ENCODE data around the gene TRMT61A. TPM values are rescaled to one million over a fixed set of nuclear protein-coding genes. Genes with fewer than 3 reads are reported as not detected.

TRMT61A gene
- total RNA-seq, 1 donor from 2014 or later: 17.1 TPM

DNA sequence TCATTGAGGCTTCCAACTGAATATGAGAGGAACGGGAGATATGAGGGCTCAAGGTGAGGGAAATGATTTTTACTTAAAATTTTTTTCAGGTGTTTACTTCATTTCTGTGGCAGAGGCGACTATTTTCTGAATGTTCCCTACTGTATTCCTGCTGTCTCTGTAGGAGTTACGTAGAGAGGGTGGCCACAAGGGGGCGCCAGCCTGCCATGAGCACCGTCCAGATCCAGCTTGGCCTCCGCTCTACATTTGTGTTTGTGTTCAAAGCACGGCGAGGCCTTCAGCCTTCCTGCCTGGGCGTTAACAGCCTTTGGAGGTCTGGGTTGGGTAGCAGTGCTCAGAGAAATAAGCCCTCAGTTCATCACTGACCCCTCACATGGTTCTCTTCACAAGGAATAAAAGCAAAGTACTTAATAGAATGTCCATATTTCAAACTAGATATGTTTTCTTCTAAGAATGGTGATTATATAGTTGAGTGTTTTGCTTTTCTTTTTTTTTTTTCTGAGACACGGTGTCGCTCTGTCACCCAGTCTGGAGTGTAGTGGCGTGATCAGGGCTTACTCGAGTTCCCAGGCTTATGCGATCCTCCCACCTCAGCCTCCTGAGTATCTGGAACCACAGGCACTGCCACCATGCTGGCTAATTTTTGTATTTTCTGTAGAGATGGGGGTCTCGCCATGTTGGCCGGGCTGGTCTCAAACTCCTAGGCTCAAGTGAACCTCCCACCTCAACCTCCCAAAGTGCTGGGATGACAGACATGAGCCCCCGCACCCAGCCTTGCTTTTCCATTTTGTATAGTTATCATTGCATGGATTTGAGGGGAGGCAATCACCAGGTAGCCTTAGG lies 28.6 kb upstream of the TRMT61A start:
- no peak for DNase-seq (ENCODE audit: low read depth)
- Histone ChIP-seq H3K4me3 (ENCODE audit: low read depth, low read length) (no peak overlapping the region), H3K36me3 (ENCODE audit: control insufficient read depth, insufficient read depth, low read length) (peaks cover 6% of the 10 kb centered on the region), H3K27me3 (ENCODE audit: control insufficient read depth, insufficient read depth, low read length) (no peaks in the 10 kb centered on the region)
- TF ChIP-seq, protein P1, sequence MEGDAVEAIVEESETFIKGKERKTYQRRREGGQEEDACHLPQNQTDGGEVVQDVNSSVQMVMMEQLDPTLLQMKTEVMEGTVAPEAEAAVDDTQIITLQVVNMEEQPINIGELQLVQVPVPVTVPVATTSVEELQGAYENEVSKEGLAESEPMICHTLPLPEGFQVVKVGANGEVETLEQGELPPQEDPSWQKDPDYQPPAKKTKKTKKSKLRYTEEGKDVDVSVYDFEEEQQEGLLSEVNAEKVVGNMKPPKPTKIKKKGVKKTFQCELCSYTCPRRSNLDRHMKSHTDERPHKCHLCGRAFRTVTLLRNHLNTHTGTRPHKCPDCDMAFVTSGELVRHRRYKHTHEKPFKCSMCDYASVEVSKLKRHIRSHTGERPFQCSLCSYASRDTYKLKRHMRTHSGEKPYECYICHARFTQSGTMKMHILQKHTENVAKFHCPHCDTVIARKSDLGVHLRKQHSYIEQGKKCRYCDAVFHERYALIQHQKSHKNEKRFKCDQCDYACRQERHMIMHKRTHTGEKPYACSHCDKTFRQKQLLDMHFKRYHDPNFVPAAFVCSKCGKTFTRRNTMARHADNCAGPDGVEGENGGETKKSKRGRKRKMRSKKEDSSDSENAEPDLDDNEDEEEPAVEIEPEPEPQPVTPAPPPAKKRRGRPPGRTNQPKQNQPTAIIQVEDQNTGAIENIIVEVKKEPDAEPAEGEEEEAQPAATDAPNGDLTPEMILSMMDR (IDR thresholded peaks at IDR 0.05; ENCODE audit: insufficient read depth, low read length, poor library complexity, severe bottlenecking): peak; percentile 98

DNA sequence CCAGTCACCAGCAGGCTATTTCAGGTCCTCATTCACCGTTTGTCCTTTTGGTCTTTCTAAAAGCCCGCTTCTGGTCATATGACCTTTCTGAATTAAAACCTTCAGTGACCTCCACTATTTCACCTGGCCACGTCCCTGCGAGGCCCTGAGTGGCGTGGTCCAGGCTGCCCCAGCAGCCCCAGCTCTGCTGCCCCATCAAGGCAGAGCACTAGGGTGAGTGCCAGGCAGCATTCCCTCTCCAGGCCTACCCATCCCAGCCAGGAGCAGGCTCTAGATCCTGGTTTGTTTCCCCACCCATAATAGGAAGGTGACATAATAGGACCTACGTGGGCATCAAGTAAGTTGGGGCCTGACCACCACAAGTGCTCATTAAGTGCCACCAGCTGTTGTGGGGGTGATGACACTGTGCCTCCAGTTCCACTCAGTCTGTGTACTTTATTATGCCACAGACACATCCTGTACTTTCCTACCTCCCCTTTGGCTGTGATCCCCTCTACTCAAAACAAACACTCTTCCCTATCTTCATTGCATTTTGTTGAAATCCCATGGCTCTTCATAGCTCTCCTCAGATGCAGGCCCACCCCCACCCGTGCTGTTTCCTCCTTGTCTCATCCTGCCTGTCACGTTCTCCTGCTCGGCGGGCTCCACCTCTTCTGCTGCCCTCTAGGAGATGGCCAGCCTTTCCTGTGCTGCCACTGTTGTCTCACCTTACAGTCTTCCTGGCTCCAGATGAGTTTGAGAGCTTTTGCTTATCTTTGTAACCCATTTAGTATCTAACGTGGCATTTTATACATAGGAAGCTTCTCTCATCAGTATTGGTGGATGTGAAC lies 27.7 kb upstream of the TRMT61A start:
- DNase-seq (ENCODE audit: low read depth): no peak
- Histone ChIP-seq H3K4me3 (ENCODE audit: low read depth, low read length) (no peak overlapping the region), H3K27me3 (ENCODE audit: control insufficient read depth, insufficient read depth, low read length) (no peaks in the 10 kb centered on the region), H3K36me3 (ENCODE audit: control insufficient read depth, insufficient read depth, low read length) (peaks cover 6% of the 10 kb centered on the region)
- TF ChIP-seq, protein P1 (IDR thresholded peaks at IDR 0.05; ENCODE audit: insufficient read depth, low read length, poor library complexity, severe bottlenecking): no peak

DNA sequence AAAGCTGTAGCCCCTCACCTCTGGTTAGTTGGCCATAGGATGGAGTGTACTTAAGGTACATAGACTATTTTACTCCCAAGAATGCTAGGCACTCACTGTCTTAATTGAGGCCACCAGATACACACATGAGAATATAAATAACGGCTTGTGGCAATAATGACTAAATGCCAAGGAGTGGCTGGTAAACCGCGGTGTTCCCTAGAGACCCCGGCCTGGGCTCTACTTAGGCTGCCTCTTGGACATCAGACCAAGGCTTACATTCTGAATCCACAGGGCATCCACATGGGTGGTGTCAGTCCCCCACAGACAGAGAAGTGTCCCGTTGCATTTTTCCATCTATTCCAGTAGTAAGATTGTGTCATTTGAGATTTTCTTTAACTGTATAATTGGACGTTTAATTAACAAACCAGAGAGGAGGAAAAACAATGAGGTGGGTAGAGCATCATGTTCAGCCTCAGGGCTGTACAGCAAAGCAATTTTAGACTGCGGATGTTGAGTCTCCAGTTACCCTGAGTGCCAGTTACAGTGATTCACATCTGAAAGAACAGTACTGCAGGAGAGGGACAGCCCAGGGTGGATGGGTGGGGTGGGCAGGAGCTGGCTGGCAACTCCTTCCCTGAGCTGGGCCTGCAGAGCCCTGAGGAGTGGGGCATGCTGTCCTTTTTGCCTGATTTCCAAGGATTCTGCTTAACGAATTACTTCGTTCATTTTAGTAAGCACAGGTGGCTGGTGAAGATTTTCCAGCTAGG lies 26.9 kb upstream of the TRMT61A start:
- no peak for DNase-seq (ENCODE audit: low read depth)
- H3K36me3 ChIP-seq (ENCODE audit: control insufficient read depth, insufficient read depth, low read length): peaks cover 6% of the 10 kb centered on the region
- H3K27me3 ChIP-seq (ENCODE audit: control insufficient read depth, insufficient read depth, low read length): no peaks in the 10 kb centered on the region
- TF ChIP-seq, protein P1 (IDR thresholded peaks at IDR 0.05; ENCODE audit: insufficient read depth, low read length, poor library complexity, severe bottlenecking): no peak
- H3K4me3 ChIP-seq (ENCODE audit: low read depth, low read length): no peak overlapping the region

DNA sequence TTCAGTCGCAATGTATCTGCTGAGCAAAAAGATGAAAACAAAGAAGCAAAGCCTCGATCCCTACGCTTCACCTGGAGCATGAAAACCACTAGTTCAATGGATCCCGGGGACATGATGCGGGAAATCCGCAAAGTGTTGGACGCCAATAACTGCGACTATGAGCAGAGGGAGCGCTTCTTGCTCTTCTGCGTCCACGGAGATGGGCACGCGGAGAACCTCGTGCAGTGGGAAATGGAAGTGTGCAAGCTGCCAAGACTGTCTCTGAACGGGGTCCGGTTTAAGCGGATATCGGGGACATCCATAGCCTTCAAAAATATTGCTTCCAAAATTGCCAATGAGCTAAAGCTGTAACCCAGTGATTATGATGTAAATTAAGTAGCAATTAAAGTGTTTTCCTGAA lies 26.1 kb upstream of the TRMT61A start:
- no peak overlapping the region for H3K4me3 ChIP-seq (ENCODE audit: low read depth, low read length)
- H3K36me3 ChIP-seq (ENCODE audit: control insufficient read depth, insufficient read depth, low read length): peaks cover 6% of the 10 kb centered on the region
- no peak for DNase-seq (ENCODE audit: low read depth)
- H3K27me3 ChIP-seq (ENCODE audit: control insufficient read depth, insufficient read depth, low read length): no peaks in the 10 kb centered on the region
- TF ChIP-seq, protein P1 (IDR thresholded peaks at IDR 0.05; ENCODE audit: insufficient read depth, low read length, poor library complexity, severe bottlenecking): no peak

DNA sequence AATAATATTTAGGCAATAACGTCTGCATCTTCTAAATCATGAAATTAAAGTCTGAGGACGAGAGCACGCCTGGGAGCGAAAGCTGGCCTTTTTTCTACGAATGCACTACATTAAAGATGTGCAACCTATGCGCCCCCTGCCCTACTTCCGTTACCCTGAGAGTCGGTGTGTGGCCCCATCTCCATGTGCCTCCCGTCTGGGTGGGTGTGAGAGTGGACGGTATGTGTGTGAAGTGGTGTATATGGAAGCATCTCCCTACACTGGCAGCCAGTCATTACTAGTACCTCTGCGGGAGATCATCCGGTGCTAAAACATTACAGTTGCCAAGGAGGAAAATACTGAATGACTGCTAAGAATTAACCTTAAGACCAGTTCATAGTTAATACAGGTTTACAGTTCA lies 25.7 kb upstream of the TRMT61A start:
- H3K36me3 ChIP-seq (ENCODE audit: control insufficient read depth, insufficient read depth, low read length): peaks cover 6% of the 10 kb centered on the region
- H3K4me3 ChIP-seq (ENCODE audit: low read depth, low read length): no peak overlapping the region
- TF ChIP-seq, protein P1 (IDR thresholded peaks at IDR 0.05; ENCODE audit: insufficient read depth, low read length, poor library complexity, severe bottlenecking): no peak
- no peak for DNase-seq (ENCODE audit: low read depth)
- H3K27me3 ChIP-seq (ENCODE audit: control insufficient read depth, insufficient read depth, low read length): no peaks in the 10 kb centered on the region
